Right lung (tissue), 5 donors: ENCODE data around the gene EXOC4. TPM values are rescaled to one million over a fixed set of nuclear protein-coding genes. Genes with fewer than 3 reads are reported as not detected.
A peak's percentile ranks its signal among the peaks of the same experiment; 100 is the strongest.

ENCODE experiments used
- DNase-seq, 2 donors: peaks; one replicate each; pipeline ENCODE4 v3.0.0-alpha.2; 2013
- polyA plus RNA-seq, 5 donors: library from polyadenylated mRNA; unstranded; fragments of 120-200 nt; gene quantifications; one replicate each; pipeline versions ENCODE4 v1.2.1 to v1.2.3, GENCODE V29; 2013; ENCODE audit warnings: inconsistent platforms in 1 of 5, low replicate concordance in 1 of 5; ENCODE audit not compliant: insufficient read length in 5 of 5, insufficient read depth in 1 of 5

The EXOC4 gene
- polyA plus RNA-seq, 5 donors: 44.0 to 67.8 (median 61.9) TPM

GRCh38 chr7:133829336-133829897, 576.5 kb downstream of the EXOC4 start:
- DNase-seq: no peak

GRCh38 chr7:133830081-133830480, 577.2 kb downstream of the EXOC4 start:
- DNase-seq: no peak

- DNase-seq: no peak
Observed at GRCh38 chr7:133836666-133837065, 583.8 kb downstream of the EXOC4 start.

- DNase-seq: no peak
Observed at GRCh38 chr7:133837224-133837623, 584.3 kb downstream of the EXOC4 start.

- DNase-seq: no peak
Observed at GRCh38 chr7:133839121-133839520, 586.2 kb downstream of the EXOC4 start.

DNA sequence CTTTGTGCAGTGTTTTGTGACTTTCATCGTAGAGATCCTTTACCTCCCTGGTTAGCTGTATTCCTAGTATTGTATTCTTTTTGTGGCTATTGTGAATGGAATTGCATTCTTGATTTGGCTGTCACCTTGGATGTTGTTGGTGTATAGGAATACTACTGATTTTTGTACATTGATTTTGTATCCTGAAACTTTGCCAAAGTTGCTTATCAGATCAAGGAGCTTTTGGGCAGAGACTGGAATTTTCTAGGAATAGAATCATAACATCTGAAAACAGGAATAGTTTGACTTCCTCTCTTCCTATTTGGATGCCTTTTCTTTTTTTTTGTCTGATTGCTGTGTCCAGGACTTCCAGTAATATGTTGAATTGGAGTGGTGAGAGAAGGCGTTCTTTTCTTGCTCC, 590.5 kb downstream of the EXOC4 start:
- no peak for DNase-seq

DNA sequence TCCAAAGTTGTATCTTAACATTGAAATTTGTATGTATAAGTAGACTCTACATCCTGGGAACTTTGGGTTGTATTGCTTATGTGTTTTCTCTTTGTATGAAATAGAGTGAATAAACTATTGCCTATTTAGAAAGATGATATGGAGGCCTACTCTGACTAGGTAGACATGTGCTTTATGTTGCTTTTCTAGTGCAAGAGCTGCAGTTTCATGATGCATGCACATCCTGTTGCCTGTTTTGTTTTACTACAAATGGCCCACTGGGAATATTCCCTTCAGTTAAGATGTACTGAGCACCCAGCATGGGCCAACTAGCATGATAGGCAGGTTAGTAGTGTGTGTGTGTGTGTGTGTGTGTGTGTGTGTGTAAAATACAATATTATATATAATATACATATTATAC, 592.1 kb downstream of the EXOC4 start:
- no peak for DNase-seq

- DNase-seq: no peak
Observed at GRCh38 chr7:133846203-133846945, 593.5 kb downstream of the EXOC4 start.

DNA sequence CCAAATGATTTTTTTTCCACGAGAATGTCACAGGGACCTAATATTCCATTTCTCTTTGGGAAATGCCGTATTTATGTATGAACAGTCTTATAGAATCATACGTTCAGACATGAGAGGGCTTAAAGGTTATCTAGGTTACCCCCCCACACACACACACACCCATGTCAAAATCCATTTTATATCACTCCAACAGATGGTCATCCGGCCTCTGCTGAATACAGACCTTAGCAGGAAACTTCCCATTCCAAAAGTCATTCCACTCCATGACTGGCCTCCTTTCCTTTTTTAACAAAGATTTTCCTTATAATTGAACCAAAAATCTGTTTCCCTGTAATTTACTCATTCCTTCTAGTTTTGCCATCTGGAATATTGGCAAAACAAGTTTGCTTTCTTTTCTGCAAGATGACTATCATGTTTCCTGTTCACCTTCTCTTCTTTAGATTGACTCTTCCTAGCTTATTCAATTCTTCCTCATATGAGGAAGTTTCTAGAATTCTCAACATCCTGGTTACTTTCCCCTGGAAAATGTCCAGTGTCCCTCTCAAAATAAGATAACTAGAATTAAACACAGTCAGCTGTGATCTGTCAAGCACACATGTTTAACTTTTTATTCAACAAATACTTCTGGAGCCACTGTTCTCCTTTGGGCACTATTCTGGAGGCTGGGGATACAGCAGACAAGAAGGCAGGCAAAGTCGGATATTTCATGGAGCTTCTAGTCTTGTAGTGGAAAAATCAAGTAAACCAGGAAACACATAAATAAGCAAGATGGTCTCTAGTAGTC, 597.8 kb downstream of the EXOC4 start:
- peak in 1 of 2 donors; percentile 27 for DNase-seq

DNA sequence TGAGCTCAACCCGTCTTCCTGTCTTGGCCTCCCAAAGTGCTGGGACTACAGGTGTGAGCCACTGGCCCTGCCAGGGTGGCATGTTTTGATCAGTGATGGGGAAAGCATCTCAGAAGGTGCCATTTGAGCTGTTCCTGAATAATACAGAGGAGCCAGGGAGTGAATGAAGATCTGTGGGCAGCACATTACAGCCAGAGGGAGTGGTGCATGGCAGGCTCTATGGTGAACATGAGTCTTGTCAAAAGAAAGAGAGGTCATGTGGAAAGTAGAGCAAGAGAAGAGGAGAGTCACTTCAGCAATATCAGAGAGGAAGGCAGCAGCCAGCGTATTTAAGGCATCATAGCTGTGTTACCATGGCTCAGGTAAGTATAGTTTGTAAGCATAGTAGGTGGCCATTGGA, 598.5 kb downstream of the EXOC4 start:
- DNase-seq: no peak

DNA sequence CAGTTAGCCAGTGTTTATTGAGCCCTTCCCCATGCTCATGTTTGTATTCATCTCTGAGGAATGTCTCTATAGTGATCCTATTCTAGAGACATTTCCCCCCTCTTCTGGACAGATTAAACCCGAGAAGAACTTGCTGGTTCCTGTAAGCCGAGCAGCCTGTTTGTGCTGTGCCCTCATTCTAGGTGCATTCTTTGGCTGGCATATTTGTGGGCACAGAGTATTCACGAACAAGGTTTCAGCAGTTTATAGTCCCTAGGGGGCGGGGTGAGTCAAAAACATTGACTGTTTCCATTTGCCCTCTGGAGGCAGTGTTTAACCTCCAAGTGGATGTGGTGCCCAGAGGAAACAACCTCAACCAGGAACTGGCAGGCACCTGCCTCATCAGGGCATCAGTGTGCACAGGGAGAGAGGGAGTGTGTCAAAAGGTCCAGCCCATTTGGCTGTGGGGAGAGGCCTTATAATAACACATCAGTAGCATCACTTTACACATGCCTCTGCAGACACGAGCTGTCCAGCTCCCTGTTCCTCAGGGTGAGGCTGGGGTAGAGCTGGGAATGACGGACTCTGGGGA, 600.9 kb downstream of the EXOC4 start:
- no peak for DNase-seq

DNA sequence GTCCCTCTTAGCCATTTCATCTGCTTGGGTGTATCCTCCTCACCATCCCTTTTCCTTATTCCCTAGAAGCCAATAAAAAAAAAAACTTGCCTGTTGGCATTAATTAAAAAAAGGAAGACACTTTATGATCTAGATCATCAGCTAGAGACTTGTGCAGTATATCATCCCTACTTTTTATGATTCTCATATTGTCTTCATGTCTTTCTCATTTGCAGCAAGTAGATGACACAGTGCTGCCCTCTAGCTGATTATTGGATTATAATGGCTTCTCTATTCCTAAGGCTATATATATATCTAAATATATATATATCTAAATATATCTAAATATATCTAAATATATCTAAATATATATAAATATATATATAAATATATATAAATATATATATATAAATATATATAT, 601.9 kb downstream of the EXOC4 start:
- DNase-seq: peak in 1 of 2 donors; percentile 21

GRCh38 chr7:133857376-133858119, 604.7 kb downstream of the EXOC4 start:
- DNase-seq: no peak

DNA sequence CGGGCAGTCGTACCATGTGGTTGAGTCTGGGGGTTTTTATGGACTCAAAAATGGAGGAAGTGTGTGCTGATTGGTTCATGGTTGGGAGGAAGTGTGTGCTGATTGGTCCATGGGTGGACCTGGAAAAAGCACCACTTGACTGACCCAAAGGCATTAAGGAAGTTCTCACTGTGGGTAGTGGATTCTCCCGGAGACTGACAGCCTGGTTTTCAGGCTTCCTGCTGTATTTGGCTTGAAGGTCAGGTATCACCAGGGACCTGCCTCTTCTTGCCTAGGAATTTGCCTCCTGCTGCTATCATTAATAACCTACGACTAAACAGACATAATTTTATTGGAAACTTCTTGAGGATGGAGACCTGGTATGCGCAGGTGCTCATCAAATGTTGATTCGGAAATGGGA, 605.4 kb downstream of the EXOC4 start:
- no peak for DNase-seq

GRCh38 chr7:133859231-133859630, 606.4 kb downstream of the EXOC4 start:
- no peak for DNase-seq

- DNase-seq: no peak
Observed at GRCh38 chr7:133859871-133860450, 607.1 kb downstream of the EXOC4 start.

DNA sequence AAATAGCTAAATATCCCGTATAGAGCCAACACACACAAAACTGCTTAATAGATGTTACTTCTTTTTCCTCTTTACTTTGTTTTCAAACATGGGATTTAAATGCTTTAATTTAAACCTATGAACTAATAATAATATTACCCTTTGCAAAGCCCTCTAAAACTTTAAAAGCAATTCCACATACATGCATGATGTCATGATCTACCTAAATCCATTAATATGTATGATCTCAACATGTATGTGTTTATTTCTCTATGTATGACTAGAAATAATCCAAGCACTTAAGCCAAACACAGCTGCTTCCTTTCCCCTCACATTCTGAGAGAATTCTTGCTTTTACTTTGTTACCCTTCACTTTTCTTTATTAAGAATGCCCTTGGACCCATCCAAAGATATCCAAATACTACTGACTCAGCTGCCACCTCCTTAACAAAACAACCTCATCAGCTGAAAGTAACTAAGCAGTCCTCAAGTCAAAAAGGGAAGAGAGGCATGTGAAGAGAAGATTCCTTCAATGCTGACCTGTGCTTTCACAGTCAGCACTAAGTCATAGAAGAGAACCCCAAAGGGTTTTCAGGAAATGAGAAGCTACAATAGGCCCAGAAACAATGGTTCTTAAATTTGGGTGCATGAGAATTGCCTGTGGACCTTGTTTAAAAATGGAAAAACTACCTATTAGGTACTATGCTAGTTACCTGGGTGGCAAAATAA, 607.9 kb downstream of the EXOC4 start:
- no peak for DNase-seq

GRCh38 chr7:133861876-133862275, 609.0 kb downstream of the EXOC4 start:
- no peak for DNase-seq

GRCh38 chr7:133863362-133864061, 610.6 kb downstream of the EXOC4 start:
- DNase-seq: no peak

DNA sequence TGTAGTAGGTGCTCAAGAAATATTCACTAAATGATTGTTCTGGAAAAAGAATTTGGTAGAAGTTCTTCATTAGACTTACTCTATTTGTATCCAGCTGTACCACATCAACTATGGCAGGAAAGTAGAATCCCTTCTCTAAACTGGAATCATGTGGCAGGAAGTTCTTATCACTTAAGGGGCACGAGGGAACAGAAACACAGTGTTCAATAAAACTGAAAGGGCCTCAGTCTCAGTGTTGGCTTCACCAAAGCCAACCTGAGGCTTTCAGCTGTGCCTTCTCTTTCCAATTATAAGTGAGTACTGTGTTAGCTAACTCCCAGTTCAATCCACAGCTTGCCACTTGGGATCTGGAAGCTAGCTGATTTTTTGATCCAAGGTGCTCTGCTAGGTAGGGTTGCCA, 616.7 kb downstream of the EXOC4 start:
- DNase-seq: no peak
